Nephron progenitor cell (in vitro differentiated cells): ENCODE data around the gene DRD2.

Experiments used
- DNase-seq: peaks from one replicate; pipeline ENCODE4 v3.0.0; 2021
- H3K27ac Mint-ChIP-seq: 2 replicates; pipeline ENCODE4 v1.8.0; 2021; ENCODE audit warnings: mild to moderate bottlenecking, moderate library complexity, mixed read lengths
- H3K27me3 Mint-ChIP-seq: 2 replicates; pipeline ENCODE4 v1.8.0; 2021; ENCODE audit warnings: mild to moderate bottlenecking, low read depth, mixed read lengths; ENCODE audit not compliant: poor library complexity
- H3K36me3 Mint-ChIP-seq: 2 replicates; pipeline ENCODE4 v1.8.0; 2021; ENCODE audit warnings: low read depth, mixed read lengths
- H3K4me1 Mint-ChIP-seq: 2 replicates; pipeline ENCODE4 v1.8.0; 2021; ENCODE audit warnings: mixed read lengths
- H3K4me3 Mint-ChIP-seq: 2 replicates; pipeline ENCODE4 v1.8.0; 2021; ENCODE audit warnings: mild to moderate bottlenecking, moderate library complexity, mixed read lengths
- H3K9me3 Mint-ChIP-seq: 2 replicates; pipeline ENCODE4 v1.8.0; 2021; ENCODE audit warnings: mild to moderate bottlenecking, moderate library complexity, mixed read lengths
- CTCF ChIP-seq: fragments of 200-600 bp; sonication (generic); IDR thresholded peaks from 2 replicates; pipeline ENCODE4 v1.5.0; 2021; ENCODE audit warnings: antibody characterized with exemption

Gene DRD2

GRCh38 chr11:113370634-113371033, 104.6 kb downstream of the DRD2 start:
- Mint-ChIP-seq H3K27me3 (no peaks in the 10 kb centered on the region), H3K9me3 (no peaks in the 10 kb centered on the region), H3K27ac (no peak overlapping the region), H3K4me1 (no peaks in the 10 kb centered on the region), H3K4me3 (no peak overlapping the region), H3K36me3 (no peaks in the 10 kb centered on the region)
- TF ChIP-seq CTCF = no peak
- DNase-seq = no peak

- TF ChIP-seq CTCF = no peak
- H3K27ac Mint-ChIP-seq = no peak overlapping the region
- H3K4me3 Mint-ChIP-seq = no peak overlapping the region
- no peaks in the 10 kb centered on the region for H3K36me3 Mint-ChIP-seq
- no peaks in the 10 kb centered on the region for H3K4me1 Mint-ChIP-seq
- H3K27me3 Mint-ChIP-seq = no peaks in the 10 kb centered on the region
- no peaks in the 10 kb centered on the region for H3K9me3 Mint-ChIP-seq
- DNase-seq = no peak
Observed at GRCh38 chr11:113369411-113369810, 105.8 kb downstream of the DRD2 start.

GRCh38 chr11:113365895-113366294, 109.3 kb downstream of the DRD2 start:
- H3K9me3 Mint-ChIP-seq = no peaks in the 10 kb centered on the region

GRCh38 chr11:113363996-113364641, 111.1 kb downstream of the DRD2 start:
- Mint-ChIP-seq H3K4me3 (no peak overlapping the region), H3K4me1 (no peaks in the 10 kb centered on the region), H3K36me3 (peaks cover 23% of the 10 kb centered on the region), H3K9me3 (no peaks in the 10 kb centered on the region), H3K27me3 (no peaks in the 10 kb centered on the region), H3K27ac (no peak overlapping the region)
- TF ChIP-seq CTCF = no peak
- no peak for DNase-seq

More at GRCh38 chr11:113365895-113366294, 109.3 kb downstream of the DRD2 start:
- Mint-ChIP-seq H3K4me1 (no peaks in the 10 kb centered on the region), H3K4me3 (no peak overlapping the region), H3K36me3 (peaks cover 10% of the 10 kb centered on the region), H3K27ac (no peak overlapping the region), H3K27me3 (no peaks in the 10 kb centered on the region)
- no peak for TF ChIP-seq CTCF
- no peak for DNase-seq

- no peaks in the 10 kb centered on the region for H3K27me3 Mint-ChIP-seq
- DNase-seq = no peak
- no peak overlapping the region for H3K4me3 Mint-ChIP-seq
- H3K27ac Mint-ChIP-seq = no peak overlapping the region
- peaks cover 28% of the 10 kb centered on the region for H3K36me3 Mint-ChIP-seq
- no peaks in the 10 kb centered on the region for H3K4me1 Mint-ChIP-seq
- no peak for TF ChIP-seq CTCF
- H3K9me3 Mint-ChIP-seq = no peaks in the 10 kb centered on the region
Observed at GRCh38 chr11:113363406-113363805, 111.8 kb downstream of the DRD2 start.
